ENCODE data around the gene RAB11FIP4.

RAB11FIP4 gene

DNA sequence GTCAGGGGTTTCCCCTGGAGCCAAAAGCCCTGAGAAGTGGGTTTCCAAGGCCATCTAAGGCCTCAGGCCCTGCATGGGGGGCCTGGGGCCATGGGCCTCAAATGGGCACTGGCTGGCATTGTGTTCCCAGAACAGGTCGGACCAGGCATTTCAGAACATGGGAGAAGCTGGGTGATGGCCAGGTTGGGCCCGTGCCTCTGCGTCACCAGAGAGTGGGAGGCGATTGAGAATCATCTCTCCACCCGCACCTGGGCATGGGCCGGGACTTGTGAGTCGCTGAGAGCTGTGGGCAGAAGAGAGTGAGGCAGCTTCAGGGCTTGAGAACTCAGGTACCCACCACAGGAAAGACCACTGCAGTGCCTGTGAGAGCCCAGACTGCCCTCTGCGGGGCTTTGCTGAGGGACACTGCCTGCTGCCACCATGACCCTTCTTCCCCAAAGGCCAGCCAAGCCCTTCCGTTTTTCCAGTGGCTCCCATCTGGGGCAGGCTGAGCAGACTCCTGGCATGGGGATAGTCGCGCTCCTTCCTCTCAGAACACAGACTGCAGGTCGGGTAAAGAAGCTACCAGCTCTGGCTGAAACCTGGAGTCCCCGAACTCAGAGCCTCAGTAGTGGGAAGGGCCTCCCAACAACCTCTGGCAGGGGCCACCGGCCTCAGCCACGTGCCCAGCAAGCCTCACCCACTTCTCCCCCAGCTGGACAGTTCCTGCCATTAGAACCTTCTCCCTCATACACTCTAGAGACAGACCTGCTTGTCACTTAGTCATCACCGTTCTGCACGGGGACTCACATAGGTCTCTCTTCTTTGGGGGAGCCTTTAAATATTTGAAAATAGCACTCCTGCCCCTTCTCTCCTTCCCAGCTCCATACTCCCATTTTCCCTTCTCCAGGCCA lies 1.6 kb downstream of the RAB11FIP4 start:
- H3K9me3 ChIP-seq (ENCODE audit: insufficient read depth, low read depth, low read length) = no peaks in the 10 kb centered on the region
- H3K9me2 ChIP-seq (replicated peaks; ENCODE audit: low read depth, low read length) = no peaks in the 10 kb centered on the region
- no peaks in the 10 kb centered on the region for H3F3A ChIP-seq (ENCODE audit: low read depth)
- H3K79me2 ChIP-seq (ENCODE audit: insufficient read depth, low read length) = no peaks in the 10 kb centered on the region
- H3K4me1 ChIP-seq (ENCODE audit: insufficient read depth, low read length, poor library complexity, severe bottlenecking) = no peaks in the 10 kb centered on the region
- no peaks in the 10 kb centered on the region for H3K27me3 ChIP-seq (ENCODE audit: insufficient read depth, low read length, poor library complexity, severe bottlenecking)
- H2AFZ ChIP-seq (ENCODE audit: low read length) = no peak overlapping the region
- no peak overlapping the region for H3K4me2 ChIP-seq (ENCODE audit: low read depth, low read length, poor library complexity, severe bottlenecking)
- H3K4me3 ChIP-seq (ENCODE audit: low read length, poor library complexity, severe bottlenecking) = no peak overlapping the region
- H3K36me3 ChIP-seq (ENCODE audit: insufficient read depth, low read length) = no peaks in the 10 kb centered on the region
- no peaks in the 10 kb centered on the region for H4K20me1 ChIP-seq (ENCODE audit: insufficient read depth, low read length, poor library complexity, severe bottlenecking)
- TF ChIP-seq, protein P1, sequence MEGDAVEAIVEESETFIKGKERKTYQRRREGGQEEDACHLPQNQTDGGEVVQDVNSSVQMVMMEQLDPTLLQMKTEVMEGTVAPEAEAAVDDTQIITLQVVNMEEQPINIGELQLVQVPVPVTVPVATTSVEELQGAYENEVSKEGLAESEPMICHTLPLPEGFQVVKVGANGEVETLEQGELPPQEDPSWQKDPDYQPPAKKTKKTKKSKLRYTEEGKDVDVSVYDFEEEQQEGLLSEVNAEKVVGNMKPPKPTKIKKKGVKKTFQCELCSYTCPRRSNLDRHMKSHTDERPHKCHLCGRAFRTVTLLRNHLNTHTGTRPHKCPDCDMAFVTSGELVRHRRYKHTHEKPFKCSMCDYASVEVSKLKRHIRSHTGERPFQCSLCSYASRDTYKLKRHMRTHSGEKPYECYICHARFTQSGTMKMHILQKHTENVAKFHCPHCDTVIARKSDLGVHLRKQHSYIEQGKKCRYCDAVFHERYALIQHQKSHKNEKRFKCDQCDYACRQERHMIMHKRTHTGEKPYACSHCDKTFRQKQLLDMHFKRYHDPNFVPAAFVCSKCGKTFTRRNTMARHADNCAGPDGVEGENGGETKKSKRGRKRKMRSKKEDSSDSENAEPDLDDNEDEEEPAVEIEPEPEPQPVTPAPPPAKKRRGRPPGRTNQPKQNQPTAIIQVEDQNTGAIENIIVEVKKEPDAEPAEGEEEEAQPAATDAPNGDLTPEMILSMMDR (conservative IDR thresholded peaks at IDR 0.05; ENCODE audit: low read length) = no peak
- TF ChIP-seq EZH2phosphoT487 (IDR thresholded peaks at IDR 0.05; ENCODE audit: borderline replicate concordance) = no peak
- no peak overlapping the region for H3K9ac ChIP-seq (ENCODE audit: low read depth, low read length, poor library complexity, severe bottlenecking)

DNA sequence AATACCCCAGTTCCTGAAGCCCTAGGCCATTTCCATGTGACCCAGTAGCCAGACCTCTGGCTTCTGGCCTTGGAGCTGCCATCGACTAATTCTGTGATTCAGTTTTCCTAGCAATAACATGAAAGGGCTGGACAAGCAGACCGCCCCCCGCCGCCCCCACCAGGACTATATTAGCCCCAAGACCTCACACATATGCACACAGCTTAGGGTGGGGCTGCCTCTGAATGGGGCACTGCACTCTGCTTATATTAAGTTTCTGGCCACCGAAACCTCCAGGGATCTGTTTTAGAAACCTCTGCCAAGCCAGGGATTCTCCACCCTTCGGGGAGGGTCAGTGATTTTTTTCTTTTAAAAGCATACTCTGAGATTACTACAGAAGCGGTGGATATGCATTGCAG lies 2.3 kb downstream of the RAB11FIP4 start:
- H3K4me3 ChIP-seq (ENCODE audit: low read length, poor library complexity, severe bottlenecking) = no peak overlapping the region
- H3K9me2 ChIP-seq (replicated peaks; ENCODE audit: low read depth, low read length) = no peaks in the 10 kb centered on the region
- H2AFZ ChIP-seq (ENCODE audit: low read length) = no peak overlapping the region
- no peaks in the 10 kb centered on the region for H3K79me2 ChIP-seq (ENCODE audit: insufficient read depth, low read length)
- no peaks in the 10 kb centered on the region for H3K4me1 ChIP-seq (ENCODE audit: insufficient read depth, low read length, poor library complexity, severe bottlenecking)
- H3K27me3 ChIP-seq (ENCODE audit: insufficient read depth, low read length, poor library complexity, severe bottlenecking) = no peaks in the 10 kb centered on the region
- TF ChIP-seq EZH2phosphoT487 (IDR thresholded peaks at IDR 0.05; ENCODE audit: borderline replicate concordance) = no peak
- TF ChIP-seq, protein P1 (conservative IDR thresholded peaks at IDR 0.05; ENCODE audit: low read length) = no peak
- no peak overlapping the region for H3K9ac ChIP-seq (ENCODE audit: low read depth, low read length, poor library complexity, severe bottlenecking)
- no peaks in the 10 kb centered on the region for H4K20me1 ChIP-seq (ENCODE audit: insufficient read depth, low read length, poor library complexity, severe bottlenecking)
- H3K9me3 ChIP-seq (ENCODE audit: insufficient read depth, low read depth, low read length) = no peaks in the 10 kb centered on the region
- no peaks in the 10 kb centered on the region for H3K36me3 ChIP-seq (ENCODE audit: insufficient read depth, low read length)
- H3K4me2 ChIP-seq (ENCODE audit: low read depth, low read length, poor library complexity, severe bottlenecking) = no peak overlapping the region
- no peaks in the 10 kb centered on the region for H3F3A ChIP-seq (ENCODE audit: low read depth)

DNA sequence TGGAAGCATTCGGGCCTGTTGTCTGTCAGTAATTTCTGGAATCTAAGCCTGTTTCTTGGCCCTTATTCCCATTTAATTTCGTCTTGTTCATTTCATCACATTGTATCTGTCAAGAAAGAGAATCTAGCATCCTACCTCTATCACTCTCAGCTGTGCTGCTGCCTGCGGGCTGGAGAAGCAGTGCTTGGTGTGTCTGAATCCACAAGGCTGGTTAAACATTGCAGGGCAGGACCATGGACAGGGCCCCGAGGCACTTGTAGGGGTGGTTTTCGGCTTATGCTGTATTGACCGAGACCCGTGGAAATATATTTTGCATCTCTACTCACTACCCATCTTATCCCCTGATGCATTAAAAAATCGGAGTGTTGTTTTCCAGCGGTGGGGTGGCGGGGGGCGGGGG lies 3.1 kb downstream of the RAB11FIP4 start:
- H3K79me2 ChIP-seq (ENCODE audit: insufficient read depth, low read length) = no peaks in the 10 kb centered on the region
- TF ChIP-seq, protein P1 (conservative IDR thresholded peaks at IDR 0.05; ENCODE audit: low read length) = no peak
- TF ChIP-seq EZH2phosphoT487 (IDR thresholded peaks at IDR 0.05; ENCODE audit: borderline replicate concordance) = no peak
- no peaks in the 10 kb centered on the region for H3K36me3 ChIP-seq (ENCODE audit: insufficient read depth, low read length)
- no peaks in the 10 kb centered on the region for H3K9me3 ChIP-seq (ENCODE audit: insufficient read depth, low read depth, low read length)
- H3K4me2 ChIP-seq (ENCODE audit: low read depth, low read length, poor library complexity, severe bottlenecking) = no peak overlapping the region
- no peaks in the 10 kb centered on the region for H3K27me3 ChIP-seq (ENCODE audit: insufficient read depth, low read length, poor library complexity, severe bottlenecking)
- H3K4me3 ChIP-seq (ENCODE audit: low read length, poor library complexity, severe bottlenecking) = no peak overlapping the region
- no peaks in the 10 kb centered on the region for H3F3A ChIP-seq (ENCODE audit: low read depth)
- H3K9me2 ChIP-seq (replicated peaks; ENCODE audit: low read depth, low read length) = no peaks in the 10 kb centered on the region
- no peaks in the 10 kb centered on the region for H3K4me1 ChIP-seq (ENCODE audit: insufficient read depth, low read length, poor library complexity, severe bottlenecking)
- H2AFZ ChIP-seq (ENCODE audit: low read length) = no peak overlapping the region
- H4K20me1 ChIP-seq (ENCODE audit: insufficient read depth, low read length, poor library complexity, severe bottlenecking) = no peaks in the 10 kb centered on the region
- no peak overlapping the region for H3K9ac ChIP-seq (ENCODE audit: low read depth, low read length, poor library complexity, severe bottlenecking)
